GM21786 (cell line): ENCODE data around the gene DHX34.
"Not testable (repeated sequence)": the region's sequence is repeated elsewhere in the genome, so short reads cannot be mapped to it uniquely, and the experiment has no call there.

Experiments used
- ATAC-seq: cut with Tn5 transposase; IDR thresholded peaks from one replicate; pipeline ENCODE4 v1.9.1; 2021; ENCODE audit not compliant: unreplicated experiment

Gene DHX34

DNA sequence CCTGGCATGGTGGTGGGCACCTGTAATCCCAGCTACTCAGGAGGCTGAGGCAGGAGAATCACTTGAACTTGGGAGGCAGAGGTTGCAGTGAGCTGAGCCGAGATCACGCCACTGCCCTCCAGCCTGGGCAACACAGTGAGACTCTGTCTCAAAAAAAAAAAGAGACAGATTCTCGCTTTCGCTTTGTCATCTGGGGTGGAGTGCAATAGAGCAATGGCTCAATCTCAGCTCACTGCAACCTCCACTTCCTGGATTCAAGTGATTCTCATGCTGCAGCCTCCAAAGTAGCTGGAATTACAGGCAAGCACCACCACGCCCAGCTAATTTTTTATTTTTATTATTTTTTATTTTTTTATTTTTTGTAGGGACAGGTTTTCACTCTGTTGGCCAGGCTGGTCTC, 39.6 kb downstream of the DHX34 start:
- ATAC-seq = not testable (repeated sequence)

DNA sequence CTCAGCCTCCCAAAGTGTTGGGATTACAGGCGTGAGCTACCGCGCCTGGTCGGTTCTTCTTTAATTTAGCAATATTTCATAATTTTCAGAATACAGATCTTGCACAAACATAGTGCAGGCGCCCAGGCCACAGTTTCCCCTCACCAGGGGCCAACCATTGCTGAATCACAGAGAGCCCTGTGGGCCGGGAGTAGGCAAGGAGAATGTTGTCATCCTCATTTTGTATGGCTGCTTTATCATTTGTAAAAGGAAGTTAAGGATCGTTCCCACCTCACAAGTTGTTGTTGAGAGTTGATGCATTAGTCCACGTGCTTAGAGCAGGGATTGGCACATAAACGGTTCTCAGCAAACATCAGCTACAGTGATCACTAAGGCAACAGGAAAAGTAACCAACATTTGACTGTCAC, 40.0 kb downstream of the DHX34 start:
- no peak for ATAC-seq

DNA sequence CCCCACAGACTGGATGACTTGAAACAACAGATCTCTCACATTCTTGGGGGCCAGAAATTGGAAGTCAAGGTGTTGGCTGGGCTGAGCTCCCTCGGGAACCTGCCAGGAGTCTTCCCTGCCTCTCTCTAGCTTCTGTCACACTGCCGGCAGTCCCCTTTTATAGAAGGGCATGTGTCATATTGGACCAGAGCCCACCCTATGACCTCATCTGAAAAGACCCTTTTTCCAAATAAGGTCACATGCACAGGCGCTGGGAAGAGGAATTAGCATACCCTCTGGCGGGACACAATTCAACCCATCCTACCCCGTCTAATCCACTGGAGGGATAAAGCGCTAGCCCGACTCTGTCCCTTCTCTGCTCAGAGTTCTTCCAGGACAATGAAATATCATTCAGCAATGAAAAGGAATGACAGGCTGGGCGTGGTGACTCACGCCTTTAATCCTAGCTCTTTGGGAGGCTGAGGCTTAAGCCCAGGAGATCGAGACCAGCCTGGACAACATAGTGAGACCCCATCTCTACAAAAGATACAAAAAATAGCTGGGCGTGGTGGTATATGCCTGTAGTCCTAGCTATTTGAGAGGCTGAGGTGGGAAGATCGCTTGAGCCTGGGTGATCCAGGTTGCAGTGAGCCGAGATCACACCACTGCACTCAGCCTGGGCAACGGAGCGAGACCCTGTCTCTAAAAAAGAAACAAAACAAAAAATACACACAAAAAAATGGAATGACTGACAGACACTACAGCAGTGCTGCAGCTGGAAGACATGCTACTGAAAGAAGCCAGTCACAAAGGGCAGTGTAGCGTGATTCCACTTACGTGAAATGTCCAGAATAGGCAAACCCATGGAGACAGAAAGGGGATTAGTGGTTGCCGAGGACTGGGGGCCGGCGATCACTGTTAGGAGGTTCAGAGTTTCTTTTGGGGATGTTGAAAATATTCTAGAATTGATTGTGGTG, 41.7 kb downstream of the DHX34 start:
- ATAC-seq = no peak

DNA sequence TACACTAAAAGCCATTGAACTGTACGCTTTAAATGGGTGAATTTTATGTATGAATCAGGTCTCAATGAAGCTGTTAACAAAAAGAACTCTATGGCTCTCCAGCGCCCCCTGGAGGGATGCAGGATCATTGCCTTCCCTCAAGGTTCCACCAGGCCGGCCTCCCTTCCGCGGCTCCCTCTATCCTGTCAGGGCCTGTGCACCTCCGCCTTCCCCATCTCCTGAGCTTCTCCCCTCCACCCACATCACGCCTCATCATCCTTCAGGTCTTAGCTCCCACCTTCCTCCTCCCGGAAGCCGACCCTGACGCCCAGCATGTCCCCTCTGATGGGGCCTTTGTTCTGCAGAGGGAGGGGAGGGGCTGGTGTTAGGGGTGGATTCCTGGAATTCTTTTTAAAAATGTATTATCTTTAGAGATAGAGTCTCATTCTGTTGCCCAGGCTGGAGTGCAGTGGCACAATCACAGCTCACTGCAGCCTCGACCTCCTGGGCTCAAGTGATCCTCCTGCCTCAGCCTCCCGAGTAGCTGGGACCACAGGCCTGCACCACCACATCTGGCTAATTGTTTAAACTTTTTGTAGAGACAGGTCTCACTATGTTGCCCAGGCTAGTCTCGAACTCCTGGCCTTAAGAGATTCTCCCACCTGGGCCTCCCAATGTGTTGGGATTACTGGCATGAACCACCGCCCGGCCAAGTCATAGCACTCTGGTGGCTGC, 42.6 kb downstream of the DHX34 start:
- no peak for ATAC-seq

DNA sequence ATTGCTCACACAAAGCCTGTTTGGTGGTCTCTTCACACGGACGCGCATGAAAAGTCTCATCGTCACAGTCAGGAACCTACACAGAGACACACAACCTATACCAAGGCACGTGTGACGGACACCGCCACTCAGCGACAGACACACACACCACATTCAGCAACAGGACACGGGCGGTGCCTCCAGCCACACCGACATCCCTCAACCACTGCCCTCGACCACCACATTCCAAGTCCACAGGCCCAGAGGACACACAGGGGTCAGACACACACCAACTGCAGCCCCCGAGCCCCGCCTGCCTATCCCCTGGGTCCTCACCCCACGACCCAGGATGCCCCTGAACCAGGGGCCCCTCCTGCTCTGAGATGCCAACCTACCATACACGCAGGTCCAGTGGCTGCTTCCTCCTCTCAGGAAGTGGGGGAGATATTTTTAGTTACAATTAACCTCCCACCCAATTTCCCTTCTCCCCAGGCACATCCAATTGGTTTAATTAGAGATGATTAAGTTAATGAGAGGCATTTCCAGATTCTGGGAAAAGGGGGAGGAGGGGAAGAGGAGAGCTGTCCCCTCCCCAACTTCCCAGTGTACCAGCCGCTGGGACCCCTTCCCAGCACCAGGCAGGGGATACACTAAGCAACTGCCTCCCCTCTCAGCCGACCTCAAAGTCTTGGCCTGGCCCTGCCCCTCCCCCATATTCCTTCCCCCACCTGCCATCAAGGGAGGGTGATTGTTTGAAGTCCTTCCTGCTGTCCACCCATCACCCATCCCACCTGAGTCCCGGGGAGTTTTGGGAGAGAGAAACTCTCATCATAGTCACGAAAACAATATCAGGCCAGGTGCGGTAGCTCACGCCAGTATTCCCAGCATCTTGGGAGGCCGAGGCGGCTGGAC, 49.8 kb downstream of the DHX34 start:
- ATAC-seq = no peak

DNA sequence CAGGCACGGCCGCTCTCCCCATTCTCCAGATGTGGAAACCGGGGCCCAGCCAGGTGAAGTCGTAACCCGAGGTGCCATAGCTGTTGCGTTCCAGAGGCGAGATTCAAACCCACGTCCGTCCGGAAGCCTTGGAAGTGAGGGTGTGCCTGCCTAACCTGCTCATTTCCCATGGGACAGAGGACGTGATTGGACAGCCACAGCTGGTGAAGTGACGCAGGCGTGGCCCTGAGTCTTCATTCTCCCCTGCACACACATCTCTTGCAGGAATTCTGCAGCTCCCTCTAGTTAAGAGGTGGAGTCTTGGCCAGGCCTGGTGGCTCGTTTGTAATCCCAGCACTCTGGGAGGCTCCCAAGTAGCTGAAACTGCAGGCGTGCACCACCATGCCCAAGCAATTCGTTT, 53.4 kb downstream of the DHX34 start:
- ATAC-seq = no peak

DNA sequence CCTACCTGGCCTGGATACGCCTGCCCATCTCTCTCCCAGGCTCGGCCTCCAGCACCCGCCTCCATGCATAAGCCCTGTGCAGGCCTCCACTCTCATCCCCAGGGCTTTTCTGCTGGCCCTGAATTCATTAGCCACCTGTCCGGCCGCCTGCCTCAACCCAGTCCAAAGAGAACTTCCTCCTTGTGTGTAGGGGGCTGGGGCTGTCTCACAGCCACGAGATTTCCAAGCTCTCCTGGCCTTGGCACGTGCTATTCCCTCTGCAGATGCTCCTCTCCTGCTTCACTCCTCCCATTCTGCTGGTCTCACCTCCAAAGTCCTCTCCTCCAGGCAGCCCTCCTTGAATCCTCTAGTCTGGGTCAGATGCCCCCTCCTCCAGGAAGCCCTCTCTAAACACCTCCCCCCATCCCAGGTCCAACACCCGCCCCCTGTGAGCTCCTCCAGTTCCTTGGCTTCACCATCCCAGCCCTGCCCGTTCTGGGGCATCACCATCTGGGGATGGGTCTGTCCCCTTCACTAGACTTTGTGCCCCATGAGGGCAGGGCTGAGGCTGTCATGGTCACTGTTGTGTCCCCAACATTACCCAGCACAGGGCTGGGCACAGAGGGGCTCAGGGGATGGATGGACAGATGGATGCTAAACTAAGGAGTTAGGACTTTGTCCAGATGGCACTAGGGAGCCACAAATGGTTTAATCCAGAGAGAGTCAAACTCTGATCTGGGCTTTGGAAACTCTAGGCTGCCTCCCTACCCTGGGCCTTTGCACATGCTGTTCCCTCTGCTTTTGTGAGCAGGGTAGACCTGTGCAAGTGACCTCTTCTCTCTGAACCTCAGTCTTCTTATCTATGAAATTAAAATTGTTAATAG, 55.5 kb downstream of the DHX34 start:
- ATAC-seq = no peak

DNA sequence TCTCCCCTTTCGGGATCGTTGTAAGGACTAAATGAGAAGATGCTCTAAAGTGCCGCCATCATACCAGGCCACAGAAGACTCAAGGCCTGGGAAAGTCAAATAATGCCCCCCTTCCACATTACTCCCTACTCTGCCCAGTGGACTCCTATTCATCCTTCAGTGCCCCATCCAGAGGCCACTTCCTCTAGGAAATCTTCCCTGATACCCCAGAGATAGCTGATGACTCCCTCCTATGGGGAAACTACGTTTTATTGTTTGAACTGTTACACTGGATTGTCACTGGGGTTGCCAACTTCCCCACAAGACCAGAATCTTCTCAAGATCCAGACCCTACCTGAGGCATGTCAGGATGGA, 56.1 kb downstream of the DHX34 start:
- no peak for ATAC-seq

DNA sequence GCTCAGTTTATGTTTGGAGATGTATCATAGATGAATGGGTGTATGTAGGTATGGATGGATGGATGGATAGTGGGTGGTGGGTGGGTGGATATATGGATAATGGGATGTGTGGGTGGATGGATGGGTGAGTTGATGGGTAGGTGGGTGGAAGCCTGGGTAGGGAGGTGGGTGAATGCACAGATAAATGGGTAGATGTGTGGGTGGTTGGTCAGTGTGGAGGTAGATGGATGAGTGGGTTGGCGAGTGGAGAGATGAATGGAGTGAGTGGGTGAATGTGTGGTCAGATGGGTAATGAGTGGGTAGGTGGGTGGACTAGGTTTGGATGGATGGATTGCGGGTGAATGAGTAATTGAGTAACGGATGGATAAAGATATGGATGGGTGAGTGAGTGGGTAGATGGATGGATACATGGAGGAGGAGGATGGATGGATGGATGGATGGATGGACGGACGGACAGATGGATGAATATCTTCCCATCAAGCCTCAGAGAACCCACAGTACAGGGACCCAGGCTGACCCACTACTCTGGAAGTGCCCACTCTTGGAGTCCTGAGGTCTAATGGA, 56.8 kb downstream of the DHX34 start:
- no peak for ATAC-seq

DNA sequence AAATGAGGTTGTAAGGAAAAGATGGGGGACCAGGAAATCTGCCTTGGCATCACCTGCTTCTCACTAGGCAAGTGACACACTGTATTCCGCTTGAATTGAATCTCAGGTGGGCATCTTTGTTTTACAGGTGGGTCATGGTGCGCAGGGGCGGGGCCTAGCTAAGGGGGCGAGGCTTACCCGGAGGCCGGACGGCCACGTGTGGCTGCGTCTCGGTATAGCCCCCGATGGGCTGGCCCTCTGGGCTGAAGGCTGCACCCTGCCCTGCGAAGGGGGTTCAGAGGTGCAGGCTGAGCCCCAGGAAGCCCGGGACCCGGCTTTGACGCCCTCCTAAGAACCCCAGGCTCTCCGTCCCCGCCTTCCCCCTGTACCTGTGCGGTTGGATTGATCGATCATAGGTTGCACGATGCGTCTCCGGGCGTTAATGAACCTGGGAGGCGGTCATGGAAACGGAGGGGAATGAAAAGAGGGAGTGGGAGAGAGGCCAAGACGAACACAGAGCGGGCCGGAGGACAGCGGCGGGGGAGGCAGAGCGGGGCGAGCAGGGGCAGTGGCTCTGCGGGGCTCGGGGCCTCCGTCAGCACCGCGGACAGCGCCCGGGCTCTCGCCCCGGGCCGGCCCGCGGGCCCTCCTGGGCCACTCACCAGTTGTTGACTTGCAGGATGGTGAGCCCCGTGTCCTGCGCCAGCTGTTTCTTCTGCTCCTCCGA, 57.7 kb downstream of the DHX34 start:
- no peak for ATAC-seq

DNA sequence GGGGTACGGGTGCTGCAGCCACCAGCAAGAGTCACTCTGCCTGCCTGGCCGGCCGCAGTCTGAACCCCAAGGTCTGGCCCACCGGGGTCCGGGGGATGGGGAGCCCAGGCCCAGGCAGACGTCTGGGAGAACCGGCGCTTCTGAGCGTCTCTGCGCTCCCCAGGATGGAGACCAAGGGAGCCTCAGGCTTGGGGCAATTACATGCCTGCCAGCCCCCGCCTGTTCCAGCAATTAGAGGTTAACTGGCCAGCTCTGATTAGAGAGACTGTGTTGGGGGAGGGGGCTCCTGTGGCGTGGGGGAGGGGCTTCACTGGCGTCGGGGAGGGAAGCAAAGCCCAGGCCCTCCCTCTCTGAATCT, 58.3 kb downstream of the DHX34 start:
- ATAC-seq = no peak

DNA sequence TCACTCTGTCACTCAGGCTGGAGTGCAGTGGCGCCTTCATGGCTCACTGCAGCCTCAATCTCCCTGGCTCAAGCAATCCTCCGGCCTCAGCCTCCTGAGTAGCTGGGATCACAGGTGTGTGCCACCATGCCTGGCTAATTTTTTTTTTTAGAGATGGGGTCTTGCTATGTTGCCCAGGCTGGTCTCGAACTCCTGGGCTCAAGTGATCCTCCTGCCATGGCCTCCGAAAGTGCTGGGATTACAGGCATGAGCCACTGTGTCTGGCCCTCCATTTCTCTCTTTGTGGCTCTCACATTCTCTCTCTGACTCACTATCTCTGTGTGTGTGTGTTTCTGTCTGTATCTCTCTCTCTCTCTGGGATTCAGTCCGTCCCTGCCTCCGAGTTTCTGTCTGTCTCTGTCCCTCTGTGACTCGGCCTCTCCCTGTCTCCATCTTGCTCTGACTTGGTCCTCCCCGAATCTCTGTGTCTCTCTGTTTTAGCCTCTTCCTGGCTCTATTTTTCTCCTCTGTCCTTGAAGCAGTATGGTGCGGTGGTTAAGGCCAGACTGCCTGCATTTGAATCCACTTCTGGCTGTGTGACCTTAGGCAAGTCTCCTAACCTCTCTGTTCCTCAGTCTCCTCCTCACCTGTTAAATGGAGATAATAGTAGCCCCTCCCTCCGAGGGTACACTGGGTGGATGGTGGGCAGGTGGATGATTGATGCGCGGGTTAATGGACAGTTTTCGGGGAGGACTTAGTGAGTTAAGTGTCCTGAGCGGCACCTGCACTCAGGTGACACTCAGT, 59.2 kb downstream of the DHX34 start:
- no peak for ATAC-seq

DNA sequence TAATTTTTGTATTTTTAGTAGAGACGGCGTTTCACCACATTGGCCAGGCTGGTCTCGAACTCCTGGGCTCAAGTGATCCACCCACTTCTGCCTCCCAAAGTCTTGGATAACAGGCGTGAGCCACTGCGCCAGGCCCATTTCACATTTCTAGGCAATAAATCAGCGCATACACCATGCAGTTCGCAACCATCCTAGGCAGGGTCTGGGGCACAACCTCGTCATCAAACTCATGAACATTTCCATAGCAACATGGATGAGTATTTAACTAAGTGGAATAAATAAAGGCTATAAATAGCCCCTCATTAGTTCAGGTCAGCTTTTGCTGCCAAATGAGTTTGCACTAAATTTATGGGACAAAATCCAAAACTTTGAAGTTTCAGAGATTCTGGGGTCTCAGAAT, 62.0 kb downstream of the DHX34 start:
- ATAC-seq = no peak

DNA sequence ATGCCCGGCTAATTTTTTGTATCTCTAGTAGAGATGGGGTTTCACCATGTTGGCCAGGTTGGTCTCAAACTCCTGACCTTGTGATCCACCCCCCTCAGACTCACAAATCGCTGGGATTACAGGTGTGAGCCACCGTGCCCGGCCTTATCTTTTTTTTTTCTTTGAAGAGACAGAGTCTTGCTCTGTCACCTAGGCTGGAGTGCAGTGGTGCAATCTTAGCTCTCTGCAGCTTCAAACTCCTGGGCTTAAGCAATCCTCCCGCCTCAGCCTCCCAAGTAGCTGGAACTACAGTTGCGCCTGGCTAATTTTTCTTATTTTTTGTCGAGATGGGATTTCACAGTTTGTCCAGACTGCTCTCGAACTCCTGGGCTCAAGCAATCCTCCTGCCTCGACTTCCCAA, 62.6 kb downstream of the DHX34 start:
- not testable (repeated sequence) for ATAC-seq

DNA sequence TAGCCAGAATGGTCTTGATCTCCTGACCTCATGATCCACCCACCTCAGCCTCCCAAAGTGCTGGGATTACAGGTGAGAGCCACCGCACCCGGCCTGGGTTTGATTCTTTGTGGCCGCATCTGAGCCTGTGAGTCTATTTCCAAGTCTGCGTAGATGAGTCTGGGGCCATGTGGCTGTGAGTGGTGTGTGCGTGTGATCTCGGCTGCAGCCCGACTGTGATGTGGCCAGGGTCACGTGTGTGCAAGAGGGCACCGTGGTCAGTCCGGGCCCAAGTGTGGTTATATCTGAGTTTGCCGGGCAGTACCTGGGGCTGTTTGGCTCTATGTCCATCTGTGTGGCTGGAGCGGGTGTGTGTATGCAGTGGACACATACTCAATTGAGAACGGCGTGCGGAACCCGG, 64.8 kb downstream of the DHX34 start:
- ATAC-seq = no peak

DNA sequence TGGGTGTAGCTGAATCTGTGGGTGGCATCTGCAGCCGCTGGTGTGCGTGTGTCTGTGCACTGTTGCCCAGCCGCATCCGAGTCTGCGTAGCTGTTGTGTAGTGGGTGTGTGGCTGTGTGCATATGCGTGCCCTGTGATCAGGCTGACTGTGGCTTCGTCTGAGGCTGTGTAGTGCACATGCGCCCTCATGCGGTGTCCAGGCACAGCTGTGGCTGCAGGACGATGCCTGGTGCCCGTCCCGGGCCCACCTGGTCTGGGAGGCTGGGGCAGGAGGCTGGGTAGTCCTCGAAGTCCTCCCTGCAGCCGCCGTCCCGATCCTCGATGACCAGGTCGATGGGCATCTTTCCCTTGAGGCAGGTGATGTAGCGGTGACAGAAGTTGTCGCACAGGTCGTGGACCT, 65.4 kb downstream of the DHX34 start:
- ATAC-seq = no peak

DNA sequence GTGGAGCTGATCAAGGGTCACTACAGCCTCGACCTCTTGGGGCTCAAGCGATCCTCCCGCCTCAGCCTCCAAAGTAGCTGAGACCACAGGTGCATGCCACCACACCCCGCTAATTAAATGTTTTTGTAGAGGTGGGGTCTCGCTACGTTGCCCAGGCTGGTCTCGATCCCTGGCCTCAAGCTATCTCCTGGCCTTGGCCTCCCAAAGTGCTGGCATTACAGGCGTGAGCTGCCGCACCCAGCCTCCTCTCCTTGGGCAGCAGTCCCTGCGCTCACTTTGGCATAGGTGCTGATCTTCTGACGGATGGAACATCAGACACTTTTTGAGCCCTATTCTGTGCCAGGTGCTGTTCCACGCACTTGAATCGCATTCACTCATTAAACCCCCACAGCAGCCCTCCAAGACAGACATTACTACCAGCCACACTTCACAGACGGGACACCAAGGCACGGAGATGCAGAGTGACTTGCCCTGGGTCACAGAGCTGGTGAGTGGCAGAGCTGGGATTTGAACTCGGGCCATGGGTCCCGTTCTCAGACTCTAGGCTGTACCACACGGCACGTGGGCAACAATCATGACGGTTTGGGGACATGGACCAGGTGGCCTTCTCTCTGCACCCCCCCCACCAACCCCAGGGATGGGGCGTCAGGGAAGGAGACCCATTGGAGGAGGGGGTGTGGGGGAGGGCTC, 67.0 kb downstream of the DHX34 start:
- no peak for ATAC-seq

DNA sequence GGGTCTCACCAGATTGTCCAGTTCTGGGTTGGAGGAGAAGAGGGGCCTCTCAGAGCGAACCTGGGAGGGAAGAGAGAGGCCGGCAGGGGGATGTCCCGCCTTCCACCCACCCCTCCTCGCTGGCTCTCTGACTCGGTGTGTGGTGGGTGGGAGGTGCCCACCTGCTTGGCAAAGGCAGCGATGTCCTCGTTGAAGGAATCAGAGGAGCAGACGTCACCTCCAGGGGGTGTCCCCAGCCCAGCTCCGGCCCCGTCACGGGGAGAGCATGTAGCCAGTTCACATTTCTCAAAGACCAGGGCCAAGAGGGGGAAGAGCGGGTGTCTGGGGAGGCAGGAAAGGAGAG, 67.5 kb downstream of the DHX34 start:
- no peak for ATAC-seq
